Skeletal muscle cell (primary cell): Measurements from ENCODE around the gene CERS6.

Experiments
- DNase-seq: peaks from one replicate; pipeline ENCODE4 v3.0.0-alpha.2; 2010; ENCODE audit warnings: low read depth
- H3K4me3 ChIP-seq: 2 replicates; pipeline ENCODE4 v1.5.1; 2011; ENCODE audit warnings: low read depth, mild to moderate bottlenecking, control low read depth, low read length, moderate library complexity

CERS6 gene

DNA sequence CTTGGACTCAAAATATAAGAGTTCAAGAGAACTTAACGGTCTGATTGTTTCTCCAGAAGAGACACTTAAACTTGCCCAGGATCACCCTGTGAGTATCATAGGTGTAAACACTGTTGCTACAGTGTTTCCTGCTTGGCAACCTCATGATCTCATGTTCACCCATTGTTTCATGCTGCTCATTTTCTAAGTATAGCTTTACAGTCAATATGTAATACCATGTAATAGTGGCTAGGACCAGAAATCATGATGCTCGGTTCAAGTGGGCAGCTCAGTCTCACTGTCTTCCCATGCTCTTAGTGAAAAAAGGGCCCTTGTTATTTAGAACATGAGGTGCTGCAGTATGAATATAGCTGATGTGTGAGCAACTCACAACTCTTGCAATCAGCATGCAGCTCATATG is 157.5 kb downstream of the CERS6 start:
- no peak overlapping the region for H3K4me3 ChIP-seq
- DNase-seq: no peak

DNA sequence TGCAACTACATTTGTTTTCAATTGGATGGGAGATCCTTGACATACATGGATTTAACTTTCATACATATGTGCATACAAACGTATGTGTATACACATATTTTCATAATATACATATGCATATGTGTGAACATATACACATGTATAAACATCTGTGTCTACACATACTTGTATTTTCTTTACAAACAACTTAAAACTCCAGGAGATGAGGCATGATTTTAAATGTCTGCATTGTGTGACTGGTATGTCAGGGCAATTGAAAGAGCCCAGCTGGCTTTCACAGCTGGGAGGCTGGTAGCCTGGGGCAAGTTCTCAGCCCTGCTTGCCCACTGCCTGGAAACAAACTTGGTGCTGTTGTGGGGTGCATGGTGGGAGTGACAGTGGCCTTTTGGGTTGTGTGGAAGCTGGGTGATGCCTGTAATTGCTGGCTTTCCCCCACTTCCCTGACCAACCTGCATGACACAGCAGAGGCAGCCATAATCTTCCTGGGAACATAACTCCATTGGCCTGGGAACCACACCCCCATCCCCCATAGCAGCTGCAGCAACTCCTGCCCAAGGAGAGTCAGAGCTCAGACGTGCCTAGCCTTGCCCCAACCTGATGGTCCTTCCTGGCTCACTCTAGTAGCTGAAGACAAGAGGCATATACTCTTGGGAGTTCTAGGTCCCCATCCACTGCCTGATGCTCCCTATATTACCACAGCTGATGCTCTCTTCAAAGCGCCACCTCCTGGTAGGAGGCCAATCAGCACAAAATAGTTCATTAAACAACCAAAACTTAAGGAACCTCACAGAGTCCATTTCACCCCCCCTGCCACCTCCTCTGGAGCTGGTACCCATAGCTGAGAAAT is 158.3 kb downstream of the CERS6 start:
- DNase-seq: no peak
- H3K4me3 ChIP-seq: no peak overlapping the region

DNA sequence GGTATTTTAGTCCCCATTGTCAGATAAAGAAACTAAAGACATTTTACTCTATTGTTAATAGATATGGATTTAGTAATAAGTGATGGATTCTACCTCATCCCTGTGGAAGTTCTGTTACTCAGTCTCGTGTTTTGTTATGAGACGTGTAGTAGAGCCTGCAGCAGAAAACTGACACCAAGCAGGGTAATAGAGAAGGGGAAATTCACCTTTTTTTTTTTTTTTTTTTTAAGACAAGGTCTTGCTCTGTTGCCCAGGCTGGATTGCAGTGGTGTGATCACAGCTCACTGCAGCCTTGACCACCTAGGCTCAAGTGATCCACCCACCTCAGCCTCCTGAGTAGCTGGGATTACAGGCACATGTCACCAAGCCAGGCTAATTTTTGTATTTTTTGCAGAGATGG is 164.5 kb downstream of the CERS6 start:
- DNase-seq: no peak
- no peak overlapping the region for H3K4me3 ChIP-seq

DNA sequence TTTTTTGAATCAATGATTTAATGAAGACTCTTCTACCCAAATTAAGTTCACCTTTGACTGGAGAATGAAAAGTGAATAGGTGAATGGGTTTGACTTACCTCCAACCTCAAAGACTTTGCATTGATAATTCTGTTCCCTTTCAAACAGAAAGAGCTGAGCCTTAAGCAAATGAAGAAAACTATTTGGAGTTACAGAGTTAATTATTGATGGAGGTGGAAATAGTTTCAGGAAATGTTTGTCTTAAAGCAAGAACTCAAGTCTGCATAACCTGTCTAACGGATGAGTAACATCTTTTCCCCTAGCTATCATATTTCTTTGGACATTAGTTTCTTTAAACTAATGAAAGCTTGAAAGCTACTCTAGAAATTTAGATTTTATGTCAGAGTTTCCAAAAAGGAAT is 166.5 kb downstream of the CERS6 start:
- no peak for DNase-seq
- H3K4me3 ChIP-seq: no peak overlapping the region

DNA sequence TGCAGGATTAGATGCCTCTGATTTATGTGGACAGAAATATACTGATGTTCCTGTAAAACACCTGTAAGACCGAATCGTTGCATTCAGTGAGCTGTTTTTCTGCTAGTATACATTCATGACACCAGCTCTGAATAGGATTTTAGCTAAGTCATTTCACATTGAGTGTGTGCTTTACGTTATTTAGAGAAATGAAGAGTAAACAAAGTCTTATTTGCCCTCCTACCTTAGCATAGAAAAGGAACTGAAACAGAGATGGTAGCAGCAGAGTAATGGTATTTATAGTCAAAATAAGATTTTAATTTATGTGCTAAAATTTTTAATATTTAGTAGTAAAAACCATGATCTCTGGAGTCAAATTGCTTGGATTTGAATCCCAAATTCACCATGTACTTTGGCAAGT is 168.0 kb downstream of the CERS6 start:
- DNase-seq: no peak

DNA sequence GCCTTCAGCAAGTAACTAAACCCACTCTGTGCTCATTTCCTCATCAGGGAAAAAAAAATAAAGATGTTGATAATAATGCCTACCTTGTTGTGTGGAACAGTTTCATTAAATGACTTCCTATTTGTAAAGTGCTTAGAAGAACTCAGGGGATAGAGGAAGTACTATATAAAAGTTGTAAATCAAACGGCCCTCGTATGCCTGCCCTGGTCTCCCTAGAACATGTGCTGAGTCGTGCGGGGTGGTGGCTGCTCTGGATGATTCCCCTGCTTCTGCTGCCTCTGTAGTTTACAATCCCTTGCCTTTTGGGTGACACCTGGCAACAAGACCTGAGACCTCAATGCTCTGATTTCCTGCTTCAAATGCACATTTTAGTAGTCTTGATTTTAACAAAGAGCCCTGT is 170.0 kb downstream of the CERS6 start:
- no peak for DNase-seq
- no peak overlapping the region for H3K4me3 ChIP-seq

More for the DNA sequence above, 168.0 kb downstream of the CERS6 start:
- H3K4me3 ChIP-seq: no peak overlapping the region

DNA sequence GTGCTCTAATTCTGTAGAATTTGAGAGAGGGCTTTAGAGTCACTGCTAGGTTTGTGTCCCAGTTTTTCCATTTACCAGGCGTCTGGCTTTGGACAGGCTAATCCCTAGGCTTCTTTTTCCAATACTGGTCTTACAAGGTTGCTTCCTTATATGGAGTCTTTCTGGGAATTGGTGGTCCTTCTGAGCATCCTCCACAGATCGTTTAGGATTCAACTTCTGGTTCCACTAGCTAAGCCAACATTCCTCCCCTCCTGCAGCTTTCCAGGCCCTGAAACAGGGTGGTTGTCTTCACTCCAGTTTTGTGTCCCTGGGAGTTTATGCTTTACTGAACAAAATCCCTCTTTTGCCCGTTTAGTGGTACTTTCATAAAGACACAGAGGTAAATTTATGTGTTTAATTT is 170.6 kb downstream of the CERS6 start:
- no peak for DNase-seq
- no peak overlapping the region for H3K4me3 ChIP-seq

DNA sequence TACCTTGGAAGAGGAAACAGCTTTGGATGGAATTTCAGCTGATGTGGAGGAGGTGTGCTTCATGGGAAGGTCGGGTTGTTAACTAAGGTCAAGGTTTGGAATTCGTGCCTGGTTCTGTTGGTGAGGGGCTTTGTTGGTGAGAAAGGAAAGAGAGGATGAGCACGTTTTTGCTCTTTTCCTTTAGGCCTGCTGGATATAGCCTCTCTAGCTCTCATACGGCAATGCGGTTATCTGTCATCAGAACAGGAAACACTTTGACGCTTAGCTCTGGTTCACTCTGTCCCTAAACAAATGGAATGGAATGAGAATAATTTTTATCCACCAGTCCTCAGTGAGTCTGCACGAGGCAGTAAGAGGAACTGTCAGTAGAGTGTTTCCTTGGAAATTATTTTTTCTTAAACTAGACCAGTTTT is 176.6 kb downstream of the CERS6 start:
- H3K4me3 ChIP-seq: no peak overlapping the region
- DNase-seq: peak; percentile 46

DNA sequence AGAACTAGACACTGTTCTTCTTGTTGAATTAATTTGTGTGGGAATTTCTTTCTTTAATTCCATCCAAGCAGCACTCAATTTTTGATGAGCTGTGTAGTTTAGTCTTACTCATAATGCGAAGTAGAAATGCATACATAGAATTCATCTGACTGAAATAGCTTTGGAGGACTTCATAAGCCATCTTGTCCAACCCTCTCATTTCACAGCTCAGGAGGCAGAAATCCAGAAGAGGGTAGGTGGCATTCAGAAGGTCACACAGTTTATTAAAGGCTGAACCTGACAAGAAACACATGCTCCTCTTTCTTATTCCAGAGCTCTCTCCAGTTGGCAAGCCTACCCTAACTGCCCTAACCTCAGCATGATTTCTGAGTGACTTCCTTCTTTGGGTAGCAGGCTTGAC is 177.1 kb downstream of the CERS6 start:
- no peak for DNase-seq
- H3K4me3 ChIP-seq: no peak overlapping the region

DNA sequence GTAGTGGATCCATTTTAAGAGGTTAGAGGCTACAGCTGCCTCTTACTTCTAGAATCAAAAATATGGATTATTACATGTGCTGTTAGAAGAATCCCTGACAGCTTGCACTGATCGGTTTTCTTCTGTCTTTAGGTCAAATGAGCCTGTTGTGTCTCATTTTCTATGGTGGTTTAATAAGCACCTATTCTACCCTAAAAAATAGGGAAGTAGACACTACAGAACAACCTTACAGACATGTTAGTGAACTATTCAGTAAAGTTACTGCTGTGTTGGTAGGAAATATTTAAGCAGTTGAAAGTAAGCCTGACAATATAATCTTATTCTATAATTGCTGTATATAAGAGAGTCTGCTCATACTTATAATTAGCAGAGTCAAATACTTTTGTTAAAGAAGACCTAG is 177.8 kb downstream of the CERS6 start:
- DNase-seq: no peak

DNA sequence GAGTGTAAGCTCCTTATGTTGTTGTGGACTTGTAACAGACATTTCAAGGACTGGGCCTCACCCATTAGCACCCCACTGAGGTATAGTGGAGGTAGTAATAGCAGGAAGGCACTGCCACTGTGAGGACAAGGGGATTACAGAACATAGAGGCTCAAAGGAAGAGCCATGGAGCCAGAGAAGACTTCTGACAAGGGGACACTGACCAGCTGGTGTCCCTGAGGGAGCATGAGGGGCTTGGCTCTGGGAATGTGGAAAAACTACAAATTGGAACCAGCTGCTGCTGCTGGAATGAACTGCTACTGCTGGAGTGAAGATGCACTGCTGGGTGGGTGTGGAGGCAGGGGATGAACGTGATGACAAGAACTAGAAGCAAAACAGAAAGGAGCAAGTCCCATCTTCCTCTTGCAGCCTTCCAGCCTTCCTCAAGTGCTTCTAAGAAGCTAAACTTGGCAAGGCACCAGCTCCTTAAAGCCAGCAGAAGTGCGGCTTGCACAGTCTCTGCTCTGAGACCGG is 179.0 kb downstream of the CERS6 start:
- no peak for DNase-seq

More for the DNA sequence above, 177.8 kb downstream of the CERS6 start:
- no peak overlapping the region for H3K4me3 ChIP-seq

DNA sequence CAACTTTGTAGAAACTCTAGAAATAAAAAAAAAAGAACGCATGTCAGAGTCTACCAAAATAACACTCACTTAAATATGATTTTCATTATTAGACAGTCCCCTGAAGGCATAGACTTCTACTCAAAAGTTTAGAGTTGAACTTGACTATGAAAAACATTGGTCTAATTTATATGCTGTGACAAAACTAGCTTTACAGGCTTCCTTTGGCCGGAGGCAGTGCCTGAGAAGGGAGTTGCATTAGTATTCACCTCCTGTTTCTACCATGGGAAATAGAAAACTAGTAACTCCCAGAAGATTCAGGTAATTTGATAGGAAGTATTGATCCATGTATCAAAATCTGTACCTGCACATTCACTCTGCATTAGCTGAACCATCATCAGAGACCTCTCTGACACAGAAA is 182.9 kb downstream of the CERS6 start:
- H3K4me3 ChIP-seq: no peak overlapping the region
- DNase-seq: no peak

More for the DNA sequence above, 179.0 kb downstream of the CERS6 start:
- H3K4me3 ChIP-seq: no peak overlapping the region

DNA sequence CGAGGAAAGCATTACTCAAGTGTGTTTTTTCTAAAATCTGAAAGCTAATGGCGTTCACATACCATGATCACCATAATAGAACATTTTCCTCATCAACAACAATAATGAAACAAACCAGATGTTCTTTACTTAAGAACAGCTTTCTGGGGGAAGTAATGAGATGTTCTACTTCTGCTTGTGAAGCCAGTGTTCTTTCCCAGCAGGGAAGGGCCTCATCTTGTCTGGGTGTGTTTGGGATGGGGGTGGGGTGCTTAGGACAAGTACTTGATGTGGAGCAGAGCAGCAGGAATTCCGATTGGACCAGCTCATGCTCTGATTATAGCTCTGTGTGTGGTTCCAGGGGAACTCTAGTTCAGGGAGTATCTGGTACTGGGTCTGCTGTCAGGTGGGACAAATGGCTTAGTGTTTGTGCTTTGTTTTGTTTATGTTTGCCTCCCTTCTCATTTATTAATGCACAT is 183.4 kb downstream of the CERS6 start:
- peak; percentile 69 for DNase-seq
- no peak overlapping the region for H3K4me3 ChIP-seq

DNA sequence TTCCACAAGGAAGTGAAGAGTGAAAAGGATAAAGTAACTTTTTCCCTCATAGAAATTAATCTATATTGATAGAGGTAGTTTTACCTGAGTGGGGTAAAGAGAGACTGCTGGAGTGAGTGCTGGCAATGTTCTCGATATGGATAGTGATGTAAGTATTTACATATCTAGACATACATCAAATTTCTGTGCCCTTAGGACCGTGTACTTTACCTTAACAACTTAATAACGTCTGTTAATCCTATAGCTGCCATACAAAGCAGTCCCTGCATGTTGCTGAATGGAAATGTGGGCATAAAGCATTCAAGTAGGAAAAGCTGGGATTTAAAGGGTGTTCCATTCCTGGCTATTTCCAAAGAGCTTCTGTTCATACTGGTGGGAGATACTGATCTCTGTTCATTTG is 184.0 kb downstream of the CERS6 start:
- H3K4me3 ChIP-seq: no peak overlapping the region
- DNase-seq: no peak

DNA sequence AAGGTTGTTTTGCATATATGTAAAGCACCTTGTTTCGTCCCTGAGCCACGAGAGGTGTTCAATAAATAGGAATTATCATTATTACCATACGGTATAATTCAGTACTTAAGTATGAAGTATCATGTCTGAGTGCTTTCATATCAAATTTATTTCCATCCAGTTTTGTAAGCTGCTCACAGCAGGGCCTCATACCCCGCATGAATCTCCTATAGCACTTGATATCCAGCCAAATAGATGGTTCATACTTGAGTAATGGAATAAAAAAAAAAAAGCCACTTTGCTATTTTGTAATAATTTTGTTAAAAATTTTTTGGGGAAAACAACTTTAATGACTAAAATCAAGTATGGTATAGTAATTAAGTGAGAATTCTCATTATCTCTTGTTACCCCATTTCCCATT is 185.6 kb downstream of the CERS6 start:
- no peak for DNase-seq

DNA sequence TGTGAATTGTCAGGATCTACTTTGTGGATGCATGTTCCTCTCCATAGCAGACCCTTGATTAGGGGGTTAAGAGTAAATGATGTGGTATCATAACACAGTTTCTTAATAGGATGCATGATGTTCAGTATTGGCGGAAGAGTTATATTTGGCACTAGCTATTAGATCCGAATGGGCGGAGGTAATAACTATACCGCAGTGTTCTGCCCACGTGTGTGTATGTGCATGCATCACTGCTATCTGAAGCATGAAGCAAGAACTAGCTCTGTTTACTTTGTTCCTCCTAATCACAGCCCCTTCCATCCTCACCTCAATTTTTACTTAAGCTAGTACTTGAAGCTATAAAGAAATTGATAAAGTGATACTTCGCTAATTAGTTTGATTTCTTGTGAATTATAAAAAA is 186.8 kb downstream of the CERS6 start:
- H3K4me3 ChIP-seq: no peak overlapping the region
- no peak for DNase-seq

More for the DNA sequence above, 185.6 kb downstream of the CERS6 start:
- no peak overlapping the region for H3K4me3 ChIP-seq

DNA sequence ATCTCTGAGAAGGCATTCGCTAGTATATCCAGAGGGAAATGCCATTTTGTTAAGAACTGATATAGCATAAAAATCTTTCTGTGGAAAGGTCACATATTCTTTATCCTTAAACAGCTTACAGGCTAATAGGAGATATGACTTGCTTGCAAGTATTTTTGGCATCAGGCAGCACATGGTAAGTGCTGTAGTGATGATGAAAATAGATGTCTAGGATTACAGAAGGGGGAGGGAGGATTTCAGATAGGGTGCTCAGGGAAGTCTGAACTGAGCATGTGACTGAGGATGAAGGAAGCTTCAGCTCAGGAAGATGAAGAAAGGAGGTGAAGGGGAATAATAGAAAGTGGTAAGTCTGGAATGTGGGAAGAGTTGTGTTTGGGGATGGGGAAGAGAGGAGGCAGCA is 187.9 kb downstream of the CERS6 start:
- no peak overlapping the region for H3K4me3 ChIP-seq
- DNase-seq: no peak

DNA sequence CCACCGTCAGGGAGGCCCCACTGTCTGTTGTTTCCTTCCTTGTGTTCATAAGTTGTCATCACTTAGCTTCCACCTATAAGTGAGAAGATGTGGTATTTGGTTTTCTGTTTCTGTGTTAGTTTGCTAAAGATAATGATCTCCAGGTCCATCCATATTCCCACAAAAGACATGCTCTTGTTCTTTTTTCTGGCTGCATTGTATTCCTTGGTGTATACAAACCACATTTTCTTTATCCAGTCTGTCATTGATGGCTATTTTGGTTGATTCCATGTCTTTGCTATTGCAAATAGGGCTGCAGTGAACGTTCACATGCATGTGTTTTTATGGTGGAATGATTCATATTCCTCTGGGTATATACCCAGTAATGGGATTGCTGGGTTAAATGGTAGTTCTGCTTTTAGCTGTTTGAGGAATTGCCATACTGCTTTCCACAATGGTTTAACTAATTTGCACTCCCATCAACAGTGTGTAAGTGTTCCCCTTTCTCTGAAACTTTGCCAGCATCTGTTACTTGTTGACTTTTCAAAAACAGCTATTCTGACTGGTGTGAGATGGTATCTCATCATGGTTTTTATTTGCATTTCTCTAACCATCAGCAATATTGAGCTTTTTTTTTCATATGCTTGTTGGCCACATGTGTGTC is 189.7 kb downstream of the CERS6 start:
- H3K4me3 ChIP-seq: no peak overlapping the region
- no peak for DNase-seq

DNA sequence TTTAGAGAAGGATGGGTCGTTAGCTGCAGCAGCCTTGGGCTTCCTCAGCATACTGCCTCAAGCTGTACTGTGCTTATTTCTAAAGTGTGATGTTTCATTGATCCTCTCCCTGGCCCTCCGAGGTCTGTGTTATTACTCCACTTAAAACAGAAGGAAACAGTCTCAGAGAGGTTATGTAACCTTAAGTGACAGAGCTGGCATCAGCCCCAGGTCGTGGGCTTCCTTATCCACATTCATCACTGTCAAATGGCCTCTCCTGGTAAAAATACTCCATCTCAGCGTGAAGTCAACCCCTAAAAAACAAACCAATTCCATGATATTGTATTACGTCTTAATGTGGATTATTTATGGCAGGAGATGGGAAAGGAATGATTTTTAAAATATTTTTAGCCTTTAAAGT is 193.0 kb downstream of the CERS6 start:
- no peak for DNase-seq

DNA sequence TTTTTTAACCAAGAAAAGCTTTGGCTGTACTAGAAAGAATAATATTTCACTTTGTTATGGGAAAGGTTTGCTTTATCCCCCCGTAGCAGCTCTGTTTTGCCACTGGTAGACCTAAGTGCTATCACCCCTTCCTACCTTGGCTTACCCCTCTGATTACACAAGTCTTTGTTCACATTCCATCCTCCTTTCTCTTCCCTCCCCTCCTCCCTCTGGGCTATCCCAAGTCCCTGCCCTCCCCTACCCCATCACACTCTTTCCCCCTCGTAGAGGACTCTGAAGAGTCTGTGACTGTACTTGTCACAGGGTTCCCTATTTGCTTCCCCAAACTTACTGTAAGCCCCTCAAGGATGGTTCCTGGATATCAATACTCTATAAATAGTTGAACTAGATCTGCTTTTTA is 193.5 kb downstream of the CERS6 start:
- no peak for DNase-seq
- no peak overlapping the region for H3K4me3 ChIP-seq

More for the DNA sequence above, 193.0 kb downstream of the CERS6 start:
- H3K4me3 ChIP-seq: no peak overlapping the region

DNA sequence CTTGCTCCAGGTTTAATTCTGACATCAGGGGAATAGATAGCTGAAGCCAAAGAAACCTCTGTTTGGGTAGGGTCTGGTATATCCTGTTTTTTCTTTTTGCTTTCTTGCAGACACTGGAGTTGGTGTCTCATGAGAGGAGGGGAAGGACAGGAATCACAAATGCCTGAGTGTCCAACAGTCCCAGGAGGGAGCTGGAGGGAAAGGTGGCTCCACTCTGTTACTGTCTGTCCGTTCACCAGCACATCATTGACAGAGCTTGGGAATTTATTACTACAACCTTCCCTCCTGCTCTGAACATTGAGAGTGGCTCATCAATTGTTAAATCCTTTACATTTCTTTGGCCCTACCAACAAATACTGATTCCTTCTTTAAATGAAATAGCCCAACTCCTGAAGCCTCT is 194.1 kb downstream of the CERS6 start:
- no peak overlapping the region for H3K4me3 ChIP-seq
- DNase-seq: no peak
